Left cardiac atrium (tissue), 4 donors: ENCODE results near the gene LDLRAD4. TPM values are rescaled to one million over a fixed set of nuclear protein-coding genes. Genes with fewer than 3 reads are reported as not detected.
A peak's percentile ranks its signal among the peaks of the same experiment; 100 is the strongest.

ENCODE experiments used
- ATAC-seq, 2 donors: fragments of 200-7000 bp; cut with Tn5 transposase; one replicate each; pipeline ENCODE4 v1.9.1; 2020; ENCODE audit warnings: mild to moderate bottlenecking in 2 of 2, moderate library complexity in 2 of 2
- DNase-seq: peaks from one replicate; pipeline ENCODE4 v3.0.0-alpha.2; 2020
- intact Hi-C, 2 donors: fragments of 100-400 bp; cut with DNase I; formaldehyde crosslinking; loops; one replicate each; pipeline versions ENCODE4 v1.14.1 to v1.15.1; 2022 to 2023
- total RNA-seq, 2 donors: library from RNA; stranded (reverse); fragmentation: NEBNext Ultra II Directional; extraction: Animal tissue kit (Norgen Biotek cat#: 25700); gene quantifications; one replicate each; pipeline ENCODE4 v1.2.1, GENCODE V29; 2021
- donor health status: DM: no; HTN: yes; CAD: no.
- donor health status: DM: no; HTN: yes; CAD: no; lungs with severe emphysema.
- donor health status: DM: yes; HTN: yes; CAD: no.
- donor health status: Dilated cardiomyopathy.

LDLRAD4 gene
- total RNA-seq, 2 donors from 2014 or later: 28.9 to 80.2 TPM

DNA sequence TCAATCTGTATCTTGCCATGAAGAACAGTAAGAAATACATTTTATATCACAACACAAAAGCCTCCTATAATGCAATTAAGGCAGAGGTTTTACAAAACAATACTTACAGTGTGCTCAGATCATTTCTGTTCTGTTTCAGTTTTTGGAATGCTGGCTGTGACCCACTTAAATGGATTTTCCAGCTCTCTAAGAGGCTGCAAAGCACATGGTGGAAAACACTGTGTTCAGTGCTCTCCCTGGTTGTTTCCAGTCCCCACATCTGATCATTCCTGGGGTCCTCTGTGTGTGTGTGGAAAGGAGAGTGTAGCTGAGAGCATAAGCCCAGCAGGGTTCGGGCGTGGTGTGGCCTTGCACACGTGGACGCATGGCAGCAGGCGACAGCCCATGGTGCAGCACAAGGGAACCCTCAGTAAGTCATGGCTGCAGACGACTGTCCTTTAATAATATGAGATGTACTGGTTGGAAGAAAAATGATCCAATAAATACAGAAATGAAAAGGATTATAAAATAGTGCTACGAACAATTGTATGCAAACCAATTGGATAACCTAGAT, 412.2 kb downstream of the LDLRAD4 start:
- DNase-seq (no peak), ATAC-seq (no peak)
- intact Hi-C loops: loop anchor here in 1 of 2 donors (5.0 to 10.0 kb wide), 2 partner anchors 413 to 516 kb away; partner anchors contain the start of gene LDLRAD4

DNA sequence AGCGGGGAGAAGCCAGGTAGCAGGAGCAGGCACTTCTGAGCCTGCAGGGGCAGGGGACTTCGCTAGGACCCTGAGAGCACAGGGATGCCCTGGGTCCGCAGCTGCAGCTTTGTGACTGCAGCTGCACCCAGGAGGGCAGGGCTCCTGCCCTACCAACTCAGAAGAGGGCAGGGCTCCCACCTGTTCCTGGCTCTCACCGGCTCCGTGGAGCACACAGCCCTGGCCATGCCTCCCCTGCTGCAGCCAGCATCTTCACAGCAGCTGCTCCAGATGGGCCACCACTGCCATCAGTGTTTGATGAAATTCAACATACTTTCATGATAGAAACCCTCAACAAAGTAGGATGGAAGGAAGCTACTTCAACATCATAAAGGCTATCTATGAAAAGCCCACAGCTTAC, 415.1 kb downstream of the LDLRAD4 start:
- intact Hi-C loops: loop anchor here in 1 of 2 donors (5.0 to 10.0 kb wide), 2 partner anchors 416 to 519 kb away; partner anchors contain the start of gene LDLRAD4

DNA sequence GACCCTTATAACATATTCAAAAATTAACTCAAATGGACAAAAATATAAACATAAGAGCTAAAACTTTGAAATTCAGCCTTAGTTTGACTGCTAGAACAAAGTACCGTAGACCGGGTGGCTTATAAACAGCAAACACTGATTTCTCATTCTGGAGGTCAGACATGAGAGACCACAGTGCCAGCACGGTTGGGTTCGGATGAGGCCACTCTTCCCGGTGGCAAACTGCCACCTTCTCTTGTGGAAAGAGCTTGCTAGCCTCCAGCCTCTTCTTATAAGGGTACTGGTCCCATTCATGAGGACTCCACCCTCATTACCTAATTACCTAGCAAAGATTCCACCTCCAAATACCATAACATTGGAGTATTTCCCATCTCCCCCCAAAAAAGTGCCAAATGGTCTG, 416.5 kb downstream of the LDLRAD4 start:
- intact Hi-C loops: loop anchor here in 1 of 2 donors (10.0 kb wide), 1 partner anchor 520 kb away; no protein-coding TSS in a partner anchor
- DNase-seq (peak; percentile 59), ATAC-seq (peak; percentile 16 to 48)

More for the DNA sequence above, 415.1 kb downstream of the LDLRAD4 start:
- no peak for ATAC-seq
- no peak for DNase-seq

DNA sequence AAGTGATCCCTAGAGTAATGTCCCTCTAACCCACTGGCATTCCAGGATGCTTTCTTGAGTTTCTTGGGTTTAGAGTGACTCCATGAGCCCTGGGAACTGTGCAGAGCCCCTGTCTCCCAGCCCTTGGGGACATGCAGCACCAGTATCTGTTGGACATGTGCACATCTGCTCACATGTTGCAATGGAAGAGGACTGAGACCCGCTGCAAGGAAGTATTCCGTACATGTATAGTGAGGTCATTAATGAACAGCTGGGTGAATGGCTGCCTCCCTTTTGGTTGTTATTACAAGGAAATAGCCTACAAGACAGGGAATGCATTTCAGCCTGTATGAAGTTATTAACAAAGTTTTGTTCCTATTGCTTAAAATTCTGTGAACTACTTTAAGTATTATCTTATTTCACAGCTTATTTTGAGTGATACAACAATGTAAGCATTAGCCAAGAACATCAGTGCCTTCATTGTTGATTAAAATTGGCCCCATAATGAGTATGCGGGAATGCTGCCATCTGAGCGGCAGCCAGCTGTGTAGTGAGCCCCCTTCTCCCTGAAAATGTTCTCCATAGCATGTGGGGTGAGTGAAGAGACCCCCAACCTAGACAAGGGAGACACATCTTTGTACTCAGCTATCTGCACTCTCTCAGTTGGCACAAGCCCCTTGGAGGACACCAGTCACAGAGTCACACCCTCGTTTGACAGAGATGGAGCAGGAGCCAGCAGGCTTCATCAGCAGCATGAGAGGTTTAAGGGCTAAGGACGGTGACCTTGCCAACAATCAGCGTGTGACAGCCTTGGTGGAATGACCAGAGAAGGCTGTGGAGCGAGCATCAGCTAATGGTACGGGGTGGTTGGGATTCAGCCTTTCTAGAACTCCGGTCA, 420.4 kb downstream of the LDLRAD4 start:
- DNase-seq: peak; percentile 58
- intact Hi-C loops: loop anchor here in 1 of 2 donors (10.0 kb wide), 1 partner anchor 524 kb away; no protein-coding TSS in a partner anchor
- peak; percentile 38 to 67 for ATAC-seq

DNA sequence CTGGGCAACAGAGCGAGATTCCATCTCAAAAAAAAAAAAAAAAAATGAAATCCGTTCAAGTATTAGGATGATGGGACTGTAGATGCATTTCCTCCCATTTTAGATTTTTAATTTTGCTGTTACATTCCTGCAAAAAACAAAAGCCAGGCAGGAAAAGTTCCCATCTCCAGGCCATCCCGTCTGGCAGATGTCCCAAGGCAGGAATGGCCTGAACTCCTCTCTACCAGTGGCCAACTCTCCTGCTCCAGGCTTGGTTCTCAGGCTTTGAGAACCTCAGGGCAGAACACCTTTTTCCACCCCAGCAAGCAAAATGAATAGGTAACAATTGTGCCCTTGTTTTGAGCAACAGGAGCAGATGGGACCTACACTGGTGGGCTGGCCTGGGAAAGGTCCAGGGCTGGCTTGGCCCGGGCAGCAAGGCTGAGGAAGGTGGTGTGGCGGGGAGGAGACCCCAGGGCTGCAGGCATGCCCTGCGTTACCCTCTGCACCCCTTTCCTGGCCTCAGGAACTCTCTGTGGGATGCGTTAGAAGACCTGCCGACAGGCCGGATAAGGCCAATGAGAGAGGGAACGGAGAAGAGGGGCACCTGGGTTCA, 421.8 kb downstream of the LDLRAD4 start:
- DNase-seq (no peak), ATAC-seq (no peak)
- intact Hi-C loops: no loop called here

DNA sequence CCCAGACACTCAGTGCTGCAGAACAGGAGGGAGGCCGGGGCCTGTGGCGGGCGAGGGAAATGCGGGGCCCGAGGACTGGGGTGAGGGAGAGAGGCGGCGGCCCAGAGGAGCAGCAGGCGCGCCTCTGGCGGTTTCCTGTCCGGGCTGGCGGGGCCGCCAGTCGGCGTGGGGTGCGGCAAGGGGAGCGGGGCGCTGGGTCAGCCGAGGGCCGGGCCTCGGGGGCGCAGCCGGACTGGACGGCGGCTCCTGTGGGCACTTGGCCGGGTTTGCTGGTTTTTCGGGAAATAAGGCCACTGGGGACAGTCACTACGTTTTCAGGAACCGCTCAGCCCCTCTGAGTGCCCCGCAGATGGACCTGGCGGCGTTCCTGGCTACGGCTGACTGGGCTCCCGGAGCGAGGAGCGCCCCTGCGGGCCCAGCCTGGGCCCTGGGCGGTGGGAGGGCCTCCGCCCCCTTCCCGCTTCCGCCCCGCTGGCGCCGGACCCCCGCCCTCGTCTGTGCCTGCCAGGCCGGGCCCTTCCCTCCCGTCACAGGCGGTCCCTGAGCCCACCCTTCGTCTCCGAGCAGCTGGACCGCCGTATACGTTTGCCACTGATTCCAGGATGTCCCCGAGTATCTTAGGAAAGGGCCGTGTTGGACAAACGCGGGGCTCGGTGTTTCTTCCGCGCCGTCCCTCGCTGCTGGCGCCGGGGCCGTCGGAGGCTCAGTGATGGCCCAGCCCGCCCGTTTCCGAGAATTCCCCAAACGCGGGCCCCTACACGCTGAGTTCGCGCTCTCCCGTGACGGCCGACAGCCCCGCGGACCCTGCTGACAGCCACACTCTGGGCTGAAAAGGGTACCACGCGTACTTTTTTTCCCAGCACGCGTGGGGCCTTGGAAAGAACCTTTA, 423.2 kb downstream of the LDLRAD4 start:
- intact Hi-C loops: no loop called here
- DNase-seq (peak; percentile 76), ATAC-seq (peak; percentile 74 to 76)

DNA sequence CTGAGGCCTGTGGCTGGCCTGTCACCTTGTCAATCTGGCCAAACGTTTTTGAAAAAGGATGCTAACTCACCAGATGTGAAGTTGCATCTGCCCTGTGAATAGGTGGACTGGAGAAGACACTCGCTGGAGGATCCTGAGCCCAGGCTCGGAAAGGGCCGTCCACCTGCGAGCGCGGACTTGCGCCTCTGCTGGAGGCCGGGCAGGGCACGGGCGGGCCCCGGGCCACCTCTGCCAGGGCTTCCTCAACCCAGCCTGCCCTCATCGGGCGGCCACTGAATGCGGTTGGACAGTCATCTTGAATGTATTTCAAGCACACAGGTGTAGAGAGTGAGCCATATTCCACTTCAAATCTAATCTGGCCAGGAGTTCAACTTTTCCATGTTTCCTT, 423.9 kb downstream of the LDLRAD4 start:
- intact Hi-C loops: no loop called here
- no peak for DNase-seq
- no peak for ATAC-seq

DNA sequence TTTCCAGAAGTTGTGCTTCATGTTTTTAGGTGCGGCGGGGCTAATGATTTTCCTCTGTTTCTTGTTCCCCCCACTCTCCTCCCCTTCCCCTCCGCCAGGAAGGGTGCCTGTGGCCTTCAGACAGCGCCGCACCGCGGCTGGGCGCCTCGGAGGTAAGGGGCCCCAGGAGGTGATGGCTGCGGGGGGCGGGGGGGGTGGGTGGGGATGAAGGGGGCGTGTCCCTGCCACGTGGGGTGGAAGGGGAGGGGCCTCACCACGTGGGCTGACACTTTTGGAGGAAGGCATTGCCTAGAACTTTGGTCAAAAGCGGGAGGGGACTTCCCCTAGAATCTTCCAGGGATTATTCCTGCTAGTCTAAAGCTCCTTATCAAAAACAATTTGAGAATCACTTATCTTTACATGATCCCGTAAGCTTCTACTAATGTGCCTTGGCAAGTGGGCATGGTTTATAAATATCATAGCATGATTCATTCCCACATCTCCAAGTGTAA, 424.7 kb downstream of the LDLRAD4 start:
- intact Hi-C loops: no loop called here
- DNase-seq (no peak), ATAC-seq (no peak)

DNA sequence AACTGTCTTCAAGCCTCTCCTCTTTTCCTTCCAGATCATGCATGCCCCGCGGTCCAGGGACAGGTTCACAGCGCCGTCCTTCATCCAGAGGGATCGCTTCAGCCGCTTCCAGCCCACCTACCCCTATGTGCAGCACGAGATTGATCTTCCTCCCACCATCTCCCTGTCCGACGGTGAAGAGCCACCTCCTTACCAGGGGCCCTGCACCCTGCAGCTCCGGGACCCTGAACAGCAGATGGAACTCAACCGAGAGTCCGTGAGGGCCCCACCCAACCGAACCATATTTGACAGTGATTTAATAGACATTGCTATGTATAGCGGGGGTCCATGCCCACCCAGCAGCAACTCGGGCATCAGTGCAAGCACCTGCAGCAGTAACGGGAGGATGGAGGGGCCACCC, 426.5 kb downstream of the LDLRAD4 start:
- intact Hi-C loops: no loop called here
- no peak for DNase-seq
- no peak for ATAC-seq

DNA sequence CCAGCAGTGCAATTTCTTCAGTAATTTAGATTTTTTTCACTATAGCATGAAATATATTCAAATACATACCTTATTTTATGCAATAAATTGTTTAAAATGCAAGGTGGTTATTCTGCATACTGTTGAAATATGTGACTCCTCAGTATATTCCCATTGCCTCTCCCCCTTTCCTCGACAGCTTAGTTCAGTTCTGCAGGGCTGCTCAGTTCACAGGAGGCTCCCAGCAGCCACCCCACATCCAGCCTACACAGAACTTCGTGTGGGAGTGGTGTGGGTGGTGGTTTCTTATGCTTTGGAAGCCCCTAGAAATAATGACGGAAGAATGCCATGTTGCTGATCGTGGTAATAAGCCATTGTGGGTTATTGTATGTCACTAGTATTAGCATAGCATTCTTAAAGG, 428.1 kb downstream of the LDLRAD4 start:
- ATAC-seq (no peak), DNase-seq (no peak)
- intact Hi-C loops: no loop called here

DNA sequence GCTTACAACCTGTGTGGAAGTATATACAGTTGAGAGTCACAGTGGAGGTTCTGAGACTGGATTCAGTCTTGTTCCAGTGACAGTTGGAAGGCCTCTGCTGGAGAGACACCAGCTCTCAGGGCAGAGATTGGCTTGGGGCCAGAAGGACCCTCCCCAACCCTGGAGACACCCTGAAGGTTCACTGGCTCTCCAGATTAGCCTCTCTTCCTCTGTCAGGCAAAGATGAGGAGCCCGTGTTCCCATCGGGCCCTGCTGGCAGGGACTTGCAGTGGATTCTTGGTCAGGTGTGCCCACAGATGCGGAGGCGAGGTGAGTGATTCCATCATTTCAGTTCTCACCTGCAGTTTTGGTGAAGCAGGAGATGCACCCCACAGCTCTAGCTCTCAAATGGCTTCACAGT, 429.2 kb downstream of the LDLRAD4 start:
- ATAC-seq: no peak
- intact Hi-C loops: no loop called here
- DNase-seq: no peak

DNA sequence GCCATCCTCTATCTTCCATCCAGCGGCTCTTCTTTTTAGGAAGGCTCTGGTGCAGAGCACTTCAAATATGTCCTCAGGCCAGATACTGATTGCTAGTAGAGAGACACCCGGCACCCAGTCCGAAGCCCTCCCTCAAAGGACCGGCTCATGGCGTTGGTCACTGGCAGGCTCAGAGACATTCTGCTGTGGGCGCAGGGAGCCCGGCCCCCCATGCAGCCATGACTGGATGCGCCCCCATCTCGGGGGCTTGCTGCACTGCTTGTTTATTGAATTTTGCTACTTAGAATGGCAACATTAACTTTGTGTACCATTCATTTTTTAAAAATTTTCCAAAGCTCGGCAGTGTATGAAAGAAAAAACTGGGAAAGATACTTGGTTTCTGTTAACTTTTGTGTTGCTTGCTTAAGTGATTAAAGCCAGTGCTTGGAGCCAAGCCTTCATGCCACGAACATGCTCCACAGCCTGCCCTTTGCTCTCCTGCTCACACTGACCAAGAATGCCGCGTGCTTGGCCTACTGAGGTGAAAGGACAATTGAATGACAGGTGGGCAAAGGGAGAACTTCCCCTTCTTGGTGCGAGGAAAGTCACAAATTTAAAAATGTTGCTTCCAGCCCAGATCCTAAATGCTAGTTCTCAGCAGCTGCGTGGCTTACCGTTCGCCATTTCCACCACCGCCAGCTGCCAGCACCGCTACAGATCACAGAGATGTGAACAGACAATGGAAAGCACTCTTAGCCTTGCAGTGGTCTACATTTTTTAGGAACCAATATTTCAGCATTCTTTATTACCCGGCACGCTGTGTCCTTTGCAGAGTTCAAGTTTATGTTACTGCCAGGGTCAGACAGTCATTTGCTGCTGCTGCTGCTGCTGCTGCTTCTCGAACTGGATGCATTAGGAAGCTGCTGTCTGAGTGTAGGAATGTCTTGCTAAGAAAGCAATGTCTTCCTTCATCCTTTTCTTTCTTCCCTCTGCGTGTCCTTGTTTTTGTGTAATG, 431.1 kb downstream of the LDLRAD4 start:
- ATAC-seq: no peak
- intact Hi-C loops: no loop called here
- no peak for DNase-seq

DNA sequence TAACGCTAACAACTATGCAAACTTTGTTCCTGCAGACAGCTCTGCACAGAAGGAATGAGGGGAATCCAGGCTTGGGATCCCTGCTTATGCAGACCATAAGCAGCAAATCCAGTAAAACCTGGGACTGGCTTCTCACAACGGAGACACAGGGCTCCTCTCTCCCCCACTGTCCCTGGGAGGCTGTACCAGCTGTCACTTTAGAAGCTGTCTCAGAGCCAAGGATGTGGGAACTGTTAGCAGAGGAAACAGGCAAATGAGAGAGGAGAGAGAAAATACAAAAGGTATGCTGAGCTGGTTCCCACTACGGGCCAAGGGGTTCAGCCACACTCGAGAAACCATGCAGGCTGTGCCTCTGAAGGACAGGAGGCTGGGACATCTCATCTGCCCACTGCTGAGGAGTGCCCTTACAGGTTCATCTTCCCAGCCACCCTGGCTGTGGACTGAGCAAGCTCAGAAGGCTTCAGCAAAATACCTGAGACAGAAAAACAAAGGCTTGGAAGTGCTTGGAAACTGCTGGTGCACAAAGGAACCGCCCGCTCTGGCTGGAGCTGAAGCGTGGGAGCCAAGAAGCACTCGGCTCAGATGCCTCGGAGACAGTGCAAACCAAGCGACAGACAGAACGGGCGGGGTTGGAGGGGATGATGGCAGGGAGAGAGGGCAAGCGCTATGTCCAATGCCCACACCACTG, 435.3 kb downstream of the LDLRAD4 start:
- no peak for DNase-seq
- intact Hi-C loops: no loop called here
- ATAC-seq: no peak

DNA sequence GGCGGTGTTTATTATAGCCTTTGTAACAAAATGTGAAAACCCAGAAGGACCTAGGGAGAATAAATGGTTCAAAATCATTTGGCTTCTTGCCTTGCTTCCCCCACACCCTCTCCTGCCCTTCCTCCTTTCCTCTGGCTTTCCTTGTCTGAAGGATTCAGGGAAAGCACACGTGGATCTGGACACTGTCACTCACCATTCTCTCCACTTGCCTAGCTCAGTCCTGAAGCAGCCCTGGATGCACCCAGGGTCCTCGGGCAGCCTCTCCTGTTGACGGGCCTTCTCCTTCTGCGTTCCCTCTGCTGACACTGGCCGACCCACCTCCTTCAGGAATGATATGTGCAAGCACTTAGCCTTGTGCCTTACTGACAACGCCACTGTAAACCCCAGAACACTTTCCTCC, 439.4 kb downstream of the LDLRAD4 start:
- DNase-seq (no peak), ATAC-seq (peak in 1 of 2 donors; percentile 19)
- intact Hi-C loops: no loop called here

DNA sequence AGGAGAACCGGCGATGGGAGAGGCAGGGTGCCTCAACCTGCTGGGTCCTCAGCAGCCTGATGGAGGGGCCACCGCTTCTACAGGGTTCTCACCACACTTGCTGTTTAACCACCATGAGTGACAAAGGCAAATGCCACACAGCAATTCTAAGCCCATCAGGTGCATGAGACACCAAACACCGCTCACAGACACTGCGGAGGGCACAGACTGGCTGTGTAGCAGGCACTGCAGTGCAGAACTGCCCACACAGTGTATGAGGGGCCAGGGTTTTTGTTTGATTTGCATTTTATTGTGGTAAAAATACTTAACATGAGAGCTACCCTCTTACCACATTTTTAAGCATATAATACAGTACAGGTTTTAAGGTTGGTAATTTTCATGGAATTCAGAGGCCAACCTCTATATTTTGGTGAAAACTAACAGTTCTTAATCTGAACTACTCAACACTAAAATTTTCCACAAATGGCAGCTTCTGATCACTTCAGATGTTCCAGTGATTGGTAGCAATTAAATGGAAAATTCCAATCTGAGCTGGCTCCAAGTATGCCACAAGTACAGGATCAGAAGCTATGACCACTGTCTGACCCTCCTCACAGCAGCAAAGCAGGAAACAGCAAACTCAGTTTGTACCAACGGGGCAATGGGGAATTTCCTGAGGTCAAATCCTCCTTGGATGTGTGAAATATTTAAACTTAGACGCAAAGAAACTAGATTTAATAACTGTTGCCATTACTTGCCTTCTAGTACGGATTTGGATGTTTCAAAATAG, 440.1 kb downstream of the LDLRAD4 start:
- DNase-seq (no peak), ATAC-seq (no peak)
- intact Hi-C loops: no loop called here

DNA sequence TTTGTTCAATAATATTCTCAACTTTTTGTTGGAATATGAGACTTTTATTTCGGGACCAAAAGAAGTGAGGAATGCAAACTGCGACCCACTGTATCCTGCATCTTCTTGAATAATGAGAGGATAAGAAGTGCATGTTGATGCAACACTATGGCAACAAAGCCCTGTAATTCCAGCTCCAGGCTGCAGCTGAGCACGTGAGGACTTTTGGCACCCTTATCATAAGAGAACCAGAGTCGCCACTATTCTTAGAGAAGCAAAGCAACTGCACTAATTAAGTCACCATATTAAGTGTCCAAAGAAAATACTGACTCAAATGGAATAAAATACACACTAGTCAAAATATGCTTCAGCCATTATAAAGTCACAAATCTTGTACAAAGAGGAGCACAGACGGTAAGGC, 441.9 kb downstream of the LDLRAD4 start:
- DNase-seq (peak; percentile 58), ATAC-seq (peak; percentile 79 to 83)
- intact Hi-C loops: no loop called here
